HPDE6-E6E7 (cell line): Measurements from ENCODE around the gene POLR3E.

Experiments used
- DNase-seq: peaks from one replicate; pipeline ENCODE4 v3.0.0; 2011; ENCODE audit warnings: missing footprints; ENCODE audit errors: extremely low spot score

Gene POLR3E

GRCh38 chr16:22297114-22297870 is at the start of gene POLR3E:
Gene POLR3E (plus strand): TSS chr16:22297409. CDS start chr16:22302969, 5,560 bp downstream.
- peak; percentile 88 for DNase-seq

DNA sequence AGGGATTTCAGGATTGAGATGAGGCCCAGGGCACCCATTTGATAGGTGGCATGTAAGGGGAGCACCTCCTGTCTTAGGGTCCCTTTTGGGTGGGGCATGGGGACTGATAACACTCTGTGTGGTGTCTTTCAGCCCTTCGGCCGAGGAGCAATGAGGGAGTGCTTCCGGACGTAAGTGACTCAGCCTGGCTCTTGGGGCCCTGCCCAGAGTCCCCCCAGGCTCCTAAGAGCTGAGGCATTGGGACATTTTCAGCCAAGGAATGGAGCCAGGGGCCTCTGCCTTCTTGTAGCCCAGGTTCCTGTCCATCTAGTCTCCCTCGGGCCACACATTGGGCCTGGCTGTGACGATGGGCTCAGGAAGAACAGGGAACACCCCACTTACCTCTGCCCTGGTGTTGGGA is 46.7 kb upstream of the POLR3E start:
- DNase-seq: no peak

DNA sequence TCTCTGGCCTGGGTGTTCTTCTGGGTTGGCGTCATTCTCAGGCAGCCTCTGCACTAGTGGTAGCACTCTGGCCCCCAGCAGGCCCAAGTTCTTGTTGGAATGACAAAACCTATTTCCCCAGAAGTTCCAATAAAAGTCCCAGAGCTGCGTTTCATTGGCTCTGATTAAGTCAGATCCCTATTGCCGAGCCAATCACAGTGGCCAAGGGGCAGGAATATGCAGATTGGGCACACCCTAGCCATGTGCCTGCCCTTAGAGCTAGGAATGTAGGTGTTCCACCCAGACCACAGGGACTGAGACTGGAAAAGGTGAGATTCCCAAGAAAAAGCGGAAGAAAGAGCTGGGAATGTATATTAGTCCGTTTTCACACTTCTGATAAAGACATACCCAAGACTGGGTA is 44.9 kb upstream of the POLR3E start:
- DNase-seq: no peak

DNA sequence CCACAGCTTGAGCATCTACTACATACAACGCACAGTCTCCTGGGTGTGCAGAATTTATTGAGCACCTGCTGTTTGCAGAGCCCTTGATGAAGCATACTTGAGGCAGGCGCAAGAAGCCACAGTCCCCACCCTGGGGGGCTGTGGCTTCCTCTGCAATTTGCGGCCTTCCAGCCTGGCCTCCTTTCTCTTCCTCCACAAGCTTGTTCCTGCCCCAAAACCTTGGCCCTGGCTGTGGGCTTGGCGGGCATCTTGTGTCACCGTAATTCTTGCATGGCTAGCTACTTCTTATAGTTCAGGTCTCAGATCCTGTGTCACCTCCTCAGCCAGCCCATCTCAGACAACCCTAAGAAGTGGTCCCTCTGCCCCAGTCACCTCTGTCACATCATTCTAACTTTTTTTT is 43.9 kb upstream of the POLR3E start:
- no peak for DNase-seq

- DNase-seq: no peak
Observed at GRCh38 chr16:22255335-22255734, 41.9 kb upstream of the POLR3E start.

DNA sequence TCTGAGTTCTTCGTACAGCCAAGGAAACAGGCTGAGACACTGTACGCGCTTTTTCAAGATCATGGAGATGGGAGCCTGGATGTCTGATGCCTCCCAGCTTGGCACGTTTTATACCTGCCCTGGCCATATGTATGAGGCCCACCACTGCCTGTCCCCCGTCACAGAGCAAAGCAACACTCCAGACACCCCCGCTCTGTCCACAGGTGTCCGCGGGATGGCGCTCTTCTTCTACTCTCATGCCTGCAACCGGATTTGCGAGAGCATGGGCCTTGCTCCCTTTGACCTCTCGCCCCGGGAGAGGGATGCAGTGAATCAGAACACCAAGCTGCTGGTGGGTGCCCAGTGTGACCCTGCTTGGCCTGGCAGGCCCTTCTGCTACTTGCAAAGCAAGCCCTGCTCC is 39.8 kb upstream of the POLR3E start:
- DNase-seq: no peak

DNA sequence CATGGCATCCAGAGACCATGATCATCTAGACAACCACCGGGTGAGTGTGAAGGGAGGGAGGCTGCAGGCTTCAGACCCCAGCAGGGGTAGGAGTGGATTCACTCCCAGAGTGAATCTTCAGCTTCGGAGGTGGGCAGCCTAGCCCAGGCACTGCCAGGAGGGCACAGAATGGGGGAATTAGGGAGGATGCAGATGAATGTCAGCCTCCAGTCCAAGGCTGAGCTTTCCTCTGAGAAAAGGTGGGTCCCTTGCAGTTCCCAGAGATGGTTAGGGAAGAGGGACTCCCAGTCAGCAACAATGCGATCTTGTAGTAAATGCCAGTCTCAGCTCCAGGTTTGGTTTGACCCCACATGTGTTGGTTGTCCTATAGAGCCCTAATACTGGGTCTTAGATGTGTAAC is 36.7 kb upstream of the POLR3E start:
- DNase-seq: no peak

DNA sequence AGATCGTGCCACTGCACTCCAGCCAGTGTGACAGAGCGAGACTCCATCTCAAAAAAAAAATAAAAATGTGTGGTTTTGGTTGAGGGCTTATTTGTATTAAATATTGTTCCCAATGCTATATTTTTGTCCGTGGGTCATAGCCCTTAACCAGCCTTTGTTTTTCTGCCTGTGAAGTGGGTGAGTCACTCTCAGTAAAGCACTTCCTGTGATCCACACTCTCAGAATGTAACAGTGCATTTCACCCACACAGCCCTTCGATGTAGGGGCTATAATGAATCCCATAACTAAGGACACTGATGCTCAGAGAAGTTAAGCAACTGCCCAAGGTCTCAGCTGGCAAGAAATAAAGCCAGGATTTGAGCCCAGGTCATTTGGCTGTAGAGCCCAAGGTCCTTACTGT is 34.7 kb upstream of the POLR3E start:
- no peak for DNase-seq

DNA sequence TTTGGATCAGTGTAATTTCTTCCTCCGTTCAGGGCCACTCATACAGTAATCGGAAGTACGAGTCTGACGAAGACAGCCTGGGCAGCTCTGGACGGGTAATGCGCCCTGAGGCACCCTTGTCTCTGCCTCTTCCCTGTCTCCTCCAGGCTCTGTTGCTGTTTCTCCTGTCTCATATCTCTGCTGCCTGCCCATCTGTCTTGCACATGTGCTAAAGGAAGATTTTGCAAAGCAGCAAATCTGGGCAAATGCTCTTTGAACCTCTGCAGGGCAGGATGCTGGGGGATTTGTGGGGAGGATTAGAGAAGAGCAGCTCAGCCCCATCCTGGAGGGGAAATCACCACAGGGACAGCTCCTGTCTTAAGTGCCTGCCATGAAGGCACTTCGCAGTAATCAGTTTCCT is 32.4 kb upstream of the POLR3E start:
- no peak for DNase-seq

DNA sequence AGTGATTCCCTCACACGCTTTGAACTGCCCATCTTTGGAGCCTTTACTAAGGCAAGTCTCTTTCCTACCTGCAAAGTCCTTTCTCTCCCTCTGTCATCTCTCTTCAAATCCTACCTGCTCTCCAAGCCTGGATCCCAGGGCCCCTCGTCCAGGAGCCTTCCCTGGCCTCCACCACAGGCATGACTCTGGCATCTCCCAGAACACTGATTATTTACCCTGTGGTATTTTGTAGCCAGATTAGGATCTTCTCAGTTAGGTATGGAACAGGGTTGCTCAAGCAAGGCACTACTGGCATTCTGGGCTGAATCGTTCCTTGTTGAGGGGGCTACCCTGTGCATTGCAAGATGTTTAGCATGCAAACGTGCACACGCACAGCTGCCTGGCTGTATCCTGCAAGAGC is 31.9 kb upstream of the POLR3E start:
- DNase-seq: no peak

- no peak for DNase-seq
Observed at GRCh38 chr16:22266546-22266945, 30.7 kb upstream of the POLR3E start.

- DNase-seq: no peak
Observed at GRCh38 chr16:22267764-22268163, 29.4 kb upstream of the POLR3E start.

GRCh38 chr16:22270525-22270924 is 26.7 kb upstream of the POLR3E start:
- no peak for DNase-seq

DNA sequence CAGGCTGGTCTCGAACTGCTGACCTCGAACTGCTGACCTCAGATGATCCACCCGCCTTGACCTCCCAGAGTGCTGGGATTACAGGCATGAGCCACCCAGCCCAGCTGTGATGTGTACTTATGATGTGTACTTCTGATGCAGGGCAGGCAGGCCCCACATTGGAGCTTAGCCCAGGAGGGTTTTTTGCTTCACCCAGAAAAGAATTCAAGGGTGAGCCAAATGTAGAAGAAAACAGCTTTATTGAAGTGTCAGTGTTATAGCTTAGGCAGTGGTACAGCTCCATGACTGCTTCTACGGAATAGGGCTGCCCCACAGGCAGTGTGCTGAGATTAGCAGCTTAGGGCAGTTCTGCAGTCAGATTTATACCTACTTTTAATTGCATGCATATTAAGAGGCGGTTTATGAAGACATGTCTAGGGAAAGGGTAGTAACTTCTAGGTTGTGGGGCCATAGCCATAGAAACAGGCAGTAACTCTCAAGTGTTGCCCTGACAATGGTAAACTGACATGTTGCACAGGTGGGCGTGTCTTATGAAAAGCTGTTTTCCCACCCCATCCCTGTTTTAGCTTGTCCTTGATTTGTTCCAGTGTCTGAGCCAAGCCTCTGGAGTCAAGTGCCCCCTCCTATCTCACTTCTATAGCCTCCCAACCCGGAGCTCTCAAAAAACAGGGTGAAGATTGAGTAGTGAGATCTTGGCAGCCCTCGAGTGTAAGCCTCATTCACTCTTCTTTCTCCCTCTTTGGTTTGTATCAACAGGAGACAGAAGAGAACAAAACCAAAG is 24.1 kb upstream of the POLR3E start:
- no peak for DNase-seq

GRCh38 chr16:22274916-22275315 is 22.3 kb upstream of the POLR3E start:
- DNase-seq: no peak

DNA sequence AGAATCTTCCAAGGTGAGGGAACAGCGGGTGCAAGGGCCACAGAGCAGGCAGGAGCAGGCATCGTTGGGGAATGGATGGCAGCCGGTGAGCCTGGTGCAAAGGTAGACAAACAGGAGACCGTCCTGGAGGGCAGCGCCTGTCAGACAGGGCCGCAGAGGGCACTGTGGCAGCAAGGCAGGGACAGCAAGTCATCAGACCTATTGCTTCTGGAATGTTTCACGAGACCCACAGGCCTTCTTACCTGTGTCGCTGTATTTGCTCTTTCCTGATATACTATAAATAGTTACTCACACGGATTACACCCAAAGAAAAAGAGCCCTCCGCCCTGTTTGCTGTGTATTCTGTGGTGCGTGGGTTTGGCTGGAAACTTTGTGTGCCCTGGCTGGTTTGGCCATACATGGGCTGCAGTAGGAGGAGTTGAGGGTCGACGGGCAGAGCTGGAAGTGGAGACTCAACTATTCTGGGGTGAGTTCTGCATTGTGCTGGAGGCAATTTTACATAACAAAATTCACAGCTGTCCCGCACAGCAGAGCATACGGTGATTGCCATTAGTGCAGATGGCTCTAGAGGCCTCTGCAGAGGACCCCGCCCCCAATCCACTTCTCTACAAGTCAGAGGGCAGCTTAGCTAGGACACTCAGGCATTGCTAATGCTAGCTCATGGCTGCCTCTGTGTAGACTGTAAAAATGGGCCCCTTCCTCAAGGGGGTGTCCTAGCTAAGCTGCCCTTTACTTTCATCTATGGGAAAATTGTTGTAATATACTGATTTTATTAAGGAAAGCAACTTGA is 18.6 kb upstream of the POLR3E start:
- no peak for DNase-seq

DNA sequence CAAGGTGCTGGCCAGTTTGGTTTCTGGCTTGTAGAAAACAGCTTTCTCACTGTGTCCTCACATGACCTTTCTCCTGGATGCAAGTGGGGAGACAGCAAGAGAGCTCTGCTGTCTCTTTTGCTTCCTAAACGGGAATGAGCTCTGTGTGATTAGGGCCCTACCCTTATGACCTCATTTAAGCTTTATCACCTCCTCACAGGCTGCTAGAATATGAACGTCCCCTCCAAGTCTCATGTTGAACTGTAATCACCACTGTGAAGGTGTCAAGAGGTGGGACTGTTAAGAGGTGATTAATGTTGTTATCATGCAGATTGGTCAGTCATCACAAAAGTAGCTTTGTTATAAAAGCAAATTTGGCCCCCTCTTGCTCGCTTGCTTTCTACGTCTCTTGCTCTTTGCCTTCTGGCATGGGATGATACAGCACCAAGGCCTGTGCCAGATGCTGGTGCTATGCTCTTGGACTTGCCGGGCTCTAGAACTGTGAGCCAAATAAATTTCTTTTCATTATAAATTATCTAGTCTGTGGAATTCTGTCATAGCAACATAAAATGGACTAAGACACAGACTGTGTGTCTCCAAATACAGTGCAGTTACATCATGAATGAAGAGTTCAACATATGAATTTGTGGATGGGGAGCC is 14.8 kb upstream of the POLR3E start:
- no peak for DNase-seq

DNA sequence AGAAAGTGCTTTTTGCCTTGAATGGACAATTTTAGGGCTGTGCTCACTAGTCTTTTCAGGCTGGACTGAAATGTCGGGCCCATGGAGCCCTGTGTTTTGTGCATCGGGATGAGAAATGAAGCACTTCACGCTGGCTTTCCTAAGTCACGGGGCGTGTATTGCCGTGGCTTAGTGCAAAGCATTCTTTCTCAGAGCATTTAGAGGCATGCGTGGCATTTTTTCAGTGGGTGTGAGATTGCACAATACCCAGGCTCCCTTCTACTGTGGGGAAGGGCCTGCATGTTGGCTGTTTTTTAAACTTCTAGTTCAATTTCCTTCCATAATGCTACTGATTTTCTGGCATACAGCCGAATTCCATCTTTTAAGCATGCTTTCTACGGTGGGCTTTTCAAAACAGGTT is 12.6 kb upstream of the POLR3E start:
- DNase-seq: no peak

- no peak for DNase-seq
Observed at GRCh38 chr16:22285080-22285479, 12.1 kb upstream of the POLR3E start.

GRCh38 chr16:22291020-22291419 is 6.2 kb upstream of the POLR3E start:
- DNase-seq: no peak

DNA sequence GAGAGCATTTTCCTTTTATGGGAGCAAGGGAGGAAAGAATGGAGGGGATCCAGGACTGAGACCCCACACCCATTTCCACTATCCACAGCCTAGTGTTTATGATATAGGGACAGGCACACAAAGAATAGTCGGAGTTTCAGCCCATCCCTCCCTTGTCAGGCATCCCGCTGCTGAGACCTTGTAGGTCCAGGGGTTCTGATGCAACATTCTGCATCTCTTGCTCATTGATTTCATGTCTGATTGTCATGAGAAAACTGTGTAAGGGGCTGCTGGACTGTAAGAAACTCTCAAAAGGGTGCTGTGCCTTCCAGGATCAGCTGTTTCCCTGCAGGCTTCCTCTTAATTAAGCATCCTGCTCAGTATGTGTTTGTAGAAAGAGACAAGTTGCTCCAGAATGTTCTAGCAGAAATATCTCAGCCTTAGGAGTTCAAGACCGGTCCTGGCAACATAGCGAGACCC is 5.3 kb upstream of the POLR3E start:
- DNase-seq: no peak

- DNase-seq: no peak
Observed at GRCh38 chr16:22292320-22292719, 4.9 kb upstream of the POLR3E start.
